Measurements from ENCODE around the gene CCDC7. TPM values are rescaled to one million over a fixed set of nuclear protein-coding genes. Genes with fewer than 3 reads are reported as not detected.
A peak's percentile ranks its signal among the peaks of the same experiment; 100 is the strongest.

Gene CCDC7
- total RNA-seq, 1 donor from 2014 or later: 22.8 TPM

DNA sequence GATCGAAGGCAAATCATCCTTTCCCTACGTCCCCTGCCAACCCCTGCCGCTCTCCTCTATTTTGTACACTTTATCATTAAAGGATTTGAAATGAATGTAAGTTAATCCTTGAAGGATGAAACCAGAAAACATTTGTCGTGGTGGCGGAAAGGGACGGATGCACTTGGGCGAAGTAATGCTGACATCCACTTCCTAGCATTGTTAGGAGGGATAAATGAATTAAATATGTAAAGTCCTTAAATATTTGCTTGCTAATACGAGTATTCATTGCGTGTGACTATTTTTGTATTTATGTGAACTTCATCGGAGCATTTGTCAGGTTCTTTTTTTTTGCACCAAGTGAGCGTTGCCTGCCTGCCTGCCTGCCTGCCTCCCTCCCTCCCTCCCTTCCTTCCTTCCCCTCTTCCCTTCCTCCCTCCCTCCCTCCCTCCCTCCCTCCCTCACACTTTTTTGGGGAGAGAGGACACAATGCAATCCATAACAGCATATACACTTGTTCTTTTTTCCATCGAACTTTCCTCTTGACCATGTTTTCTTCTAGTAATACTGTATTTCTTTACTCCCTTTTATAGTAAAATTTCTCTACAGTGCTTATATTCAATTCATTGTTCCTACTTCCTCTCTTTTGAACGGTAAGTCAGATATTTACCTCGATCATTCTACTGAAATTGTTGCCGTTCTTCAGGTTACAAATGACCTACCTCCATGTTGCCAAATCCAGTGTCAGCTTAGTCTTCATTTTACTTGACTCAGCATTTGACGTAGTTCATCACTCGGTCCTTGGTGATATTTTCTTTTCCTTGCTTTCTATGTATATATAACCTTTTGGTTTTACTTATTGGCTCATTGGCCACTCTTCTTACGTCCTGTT lies 831 bp downstream of the CCDC7 start:
- H3K4me1 ChIP-seq: peaks cover 14% of the 10 kb centered on the region
- peaks cover 2% of the 10 kb centered on the region for H3K36me3 ChIP-seq
- peak overlapping the region; percentile 98 for H3K27ac ChIP-seq
- intact Hi-C loops (cut with DNase I): no loop called here
- TF ChIP-seq, protein P1, sequence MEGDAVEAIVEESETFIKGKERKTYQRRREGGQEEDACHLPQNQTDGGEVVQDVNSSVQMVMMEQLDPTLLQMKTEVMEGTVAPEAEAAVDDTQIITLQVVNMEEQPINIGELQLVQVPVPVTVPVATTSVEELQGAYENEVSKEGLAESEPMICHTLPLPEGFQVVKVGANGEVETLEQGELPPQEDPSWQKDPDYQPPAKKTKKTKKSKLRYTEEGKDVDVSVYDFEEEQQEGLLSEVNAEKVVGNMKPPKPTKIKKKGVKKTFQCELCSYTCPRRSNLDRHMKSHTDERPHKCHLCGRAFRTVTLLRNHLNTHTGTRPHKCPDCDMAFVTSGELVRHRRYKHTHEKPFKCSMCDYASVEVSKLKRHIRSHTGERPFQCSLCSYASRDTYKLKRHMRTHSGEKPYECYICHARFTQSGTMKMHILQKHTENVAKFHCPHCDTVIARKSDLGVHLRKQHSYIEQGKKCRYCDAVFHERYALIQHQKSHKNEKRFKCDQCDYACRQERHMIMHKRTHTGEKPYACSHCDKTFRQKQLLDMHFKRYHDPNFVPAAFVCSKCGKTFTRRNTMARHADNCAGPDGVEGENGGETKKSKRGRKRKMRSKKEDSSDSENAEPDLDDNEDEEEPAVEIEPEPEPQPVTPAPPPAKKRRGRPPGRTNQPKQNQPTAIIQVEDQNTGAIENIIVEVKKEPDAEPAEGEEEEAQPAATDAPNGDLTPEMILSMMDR (IDR thresholded peaks at IDR 0.05): no peak
- H3K27me3 ChIP-seq (ENCODE audit: low read depth): no peaks in the 10 kb centered on the region
- DNase-seq: no peak
- ATAC-seq: peak; percentile 5 to 50
- H3K9me3 ChIP-seq: no peaks in the 10 kb centered on the region
- H3K4me3 ChIP-seq: peak overlapping the region; percentile 80

DNA sequence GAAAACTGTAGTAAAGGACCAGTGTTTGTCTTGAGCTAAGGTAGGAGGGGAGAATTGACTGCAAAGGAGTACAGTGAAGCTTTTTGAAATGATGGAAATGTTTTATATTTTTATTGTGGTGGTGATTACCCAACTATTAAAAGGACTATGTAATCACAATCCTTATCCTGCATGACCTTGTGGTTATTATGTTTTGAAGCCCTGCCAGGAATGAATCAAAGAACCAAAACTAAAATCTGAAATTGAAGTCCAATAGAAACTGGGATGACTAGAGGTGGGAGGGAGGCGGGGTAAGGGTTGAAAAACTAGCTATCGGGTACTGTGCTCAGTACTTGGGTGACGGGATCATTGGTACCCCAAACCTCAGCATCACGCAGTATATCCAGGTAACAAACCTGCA lies 8.2 kb downstream of the CCDC7 start:
- Histone ChIP-seq H3K27ac (no peak overlapping the region), H3K9me3 (no peaks in the 10 kb centered on the region), H3K4me3 (no peak overlapping the region), H3K27me3 (ENCODE audit: low read depth) (no peaks in the 10 kb centered on the region), H3K36me3 (peaks cover 38% of the 10 kb centered on the region), H3K4me1 (no peaks in the 10 kb centered on the region)
- ATAC-seq (no peak), DNase-seq (no peak)
- intact Hi-C loops (cut with DNase I): no loop called here
- TF ChIP-seq, protein P1 (IDR thresholded peaks at IDR 0.05): no peak

DNA sequence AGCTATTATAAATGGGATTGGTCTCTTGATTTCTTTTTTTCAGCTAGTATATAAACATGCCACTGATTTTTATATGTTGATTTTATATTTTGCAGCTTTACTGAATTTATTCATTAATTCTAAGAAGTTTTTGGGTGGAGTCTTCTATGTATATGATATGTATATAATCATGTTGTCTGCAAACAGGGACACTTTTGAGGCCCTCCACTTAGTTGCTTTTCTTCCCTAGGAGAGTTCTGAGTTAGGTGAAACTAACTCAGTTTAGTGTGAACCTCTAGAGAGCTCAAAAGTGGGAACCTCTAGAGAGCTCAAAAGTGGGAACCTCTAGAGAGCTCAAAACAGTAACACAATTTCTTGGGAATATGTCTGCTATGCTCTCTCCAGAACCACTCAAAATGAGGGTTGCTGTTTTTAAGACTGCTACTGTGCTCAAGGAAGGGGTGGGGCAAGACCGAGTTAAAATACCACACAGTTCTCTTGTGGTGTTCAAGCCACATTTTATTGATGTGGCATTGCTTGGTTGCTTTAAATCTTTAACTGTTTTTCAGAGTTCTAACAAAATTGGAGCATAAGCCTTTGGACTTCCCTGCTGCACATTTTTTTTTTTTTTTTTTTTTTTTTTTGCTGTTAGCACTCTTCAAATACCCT lies 13.2 kb downstream of the CCDC7 start:
- DNase-seq (no peak), ATAC-seq (peak; percentile 48 to 55)
- intact Hi-C loops (cut with DNase I): no loop called here
- TF ChIP-seq, protein P1 (IDR thresholded peaks at IDR 0.05): no peak
- Histone ChIP-seq H3K27ac (no peak overlapping the region), H3K4me1 (no peaks in the 10 kb centered on the region), H3K36me3 (peaks cover 24% of the 10 kb centered on the region), H3K9me3 (no peaks in the 10 kb centered on the region), H3K4me3 (no peak overlapping the region), H3K27me3 (ENCODE audit: low read depth) (no peaks in the 10 kb centered on the region)

DNA sequence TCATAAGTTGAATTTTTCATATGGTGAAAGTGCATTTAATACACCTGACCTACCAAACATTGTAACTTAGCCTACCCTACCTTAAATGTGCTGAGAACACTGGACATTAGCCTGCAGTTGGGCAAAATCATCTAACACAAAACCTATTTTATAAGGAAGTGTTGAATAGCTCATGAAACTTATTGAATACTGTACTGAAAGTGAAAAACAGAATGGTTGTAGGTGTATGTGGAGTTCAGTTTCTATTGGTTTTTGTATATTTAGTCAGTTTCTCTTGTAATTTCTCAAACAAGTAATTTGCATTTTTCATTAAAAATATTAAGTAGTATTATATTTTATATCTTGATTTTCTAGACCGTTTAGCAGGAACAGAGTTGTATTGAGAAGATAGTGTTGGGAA lies 15.3 kb downstream of the CCDC7 start:
- Histone ChIP-seq H3K36me3 (peaks cover 12% of the 10 kb centered on the region), H3K27ac (no peak overlapping the region), H3K27me3 (ENCODE audit: low read depth) (no peaks in the 10 kb centered on the region), H3K9me3 (no peaks in the 10 kb centered on the region), H3K4me3 (no peak overlapping the region), H3K4me1 (no peaks in the 10 kb centered on the region)
- TF ChIP-seq, protein P1 (IDR thresholded peaks at IDR 0.05): no peak
- DNase-seq (no peak), ATAC-seq (no peak)
- intact Hi-C loops (cut with DNase I): no loop called here

DNA sequence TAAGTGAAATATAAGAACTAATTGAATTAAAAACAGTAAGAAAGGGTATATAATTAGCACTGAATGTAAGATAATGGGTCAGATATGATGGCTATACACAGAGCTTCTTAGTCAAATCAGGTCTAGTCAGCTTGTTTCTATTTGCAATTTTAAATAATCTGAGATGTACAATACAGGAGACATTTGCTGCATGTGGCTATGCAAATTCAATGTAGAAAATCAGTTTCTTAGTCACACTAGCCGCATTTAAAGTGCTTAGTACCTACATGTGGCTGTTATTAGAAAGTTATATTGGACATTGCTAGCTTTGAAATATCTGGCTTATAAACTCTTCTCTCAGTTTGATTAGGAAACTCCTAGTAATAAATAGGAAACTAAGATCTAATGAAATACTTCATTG lies 25.3 kb downstream of the CCDC7 start:
- Histone ChIP-seq H3K27ac (no peak overlapping the region), H3K4me1 (no peaks in the 10 kb centered on the region), H3K9me3 (no peaks in the 10 kb centered on the region), H3K27me3 (ENCODE audit: low read depth) (no peaks in the 10 kb centered on the region), H3K4me3 (no peak overlapping the region), H3K36me3 (peaks cover 29% of the 10 kb centered on the region)
- TF ChIP-seq, protein P1 (IDR thresholded peaks at IDR 0.05): no peak
- DNase-seq (no peak), ATAC-seq (no peak)
- intact Hi-C loops (cut with DNase I): no loop called here
